ENCODE data around the gene ATP5F1B. TPM values are rescaled to one million over a fixed set of nuclear protein-coding genes. Genes with fewer than 3 reads are reported as not detected.

ATP5F1B gene
- total and polyA plus RNA-seq, 2 of the 8 experiments (the other 6 are each of a cell fraction or from before 2014, with no cell fraction given) = 900 to 1,522 TPM

- peak overlapping the region; percentile 98 to 99 for H3K4me2 ChIP-seq (ENCODE audit: insufficient read depth in 1 of 2, low read depth in 2 of 2, low read length in 2 of 2)
- H4K8ac ChIP-seq (ENCODE audit: extremely low read depth, insufficient read depth, low read length) = no peak overlapping the region
- H2BK20ac ChIP-seq (ENCODE audit: low read length) = peak overlapping the region; percentile 62; the same call in 1 of the 2 replicates
- peak overlapping the region; percentile 0 for H4K5ac ChIP-seq (ENCODE audit: insufficient read length, low read depth, low read length)
- no peak overlapping the region; the same call in 1 of the 2 replicates for H2AK5ac ChIP-seq (ENCODE audit: low read depth, low read length)
- H3K27me3 ChIP-seq (replicated peaks in 1 of 4; ENCODE audit: control insufficient read depth in 3 of 4, extremely low read depth in 1 of 4, insufficient read depth in 3 of 4, low read length in 3 of 4) = no peaks in the 10 kb centered on the region
- peak overlapping the region; percentile 12 for H4K91ac ChIP-seq (replicated peaks; ENCODE audit: insufficient read length, low read length)
- peak overlapping the region; percentile 20 for H3K56ac ChIP-seq (replicated peaks; ENCODE audit: insufficient read length, low read depth, low read length)
- H2BK5ac ChIP-seq (ENCODE audit: low read depth, low read length) = peak overlapping the region; percentile 7; the same call in 1 of the 2 replicates
- peaks cover 0 to 4% (median 3%) of the 10 kb centered on the region in 4 experiments; a peak in 4 of 8 replicates for H3K36me3 ChIP-seq (ENCODE audit: control insufficient read depth in 2 of 4, insufficient read depth in 4 of 4, low read length in 3 of 4)
- H3K4me3 ChIP-seq (ENCODE audit: extremely low read depth in 1 of 4, insufficient read depth in 2 of 4, low read depth in 3 of 4, low read length in 4 of 4) = peak overlapping the region in 3 of 4 experiments; percentile 6 to 89 (median 12); a peak in 4 of 8 replicates
- peaks cover 2 to 4% of the 10 kb centered on the region in 2 experiments for H4K20me1 ChIP-seq (replicated peaks in 1 of 2; ENCODE audit: control insufficient read depth in 1 of 2, insufficient read depth in 2 of 2, low read length in 2 of 2)
- H2BK120ac ChIP-seq (replicated peaks; ENCODE audit: low read depth, low read length) = no peak overlapping the region
- no peak overlapping the region for H3K4ac ChIP-seq (replicated peaks; ENCODE audit: insufficient read length, low read depth, low read length)
- no peak overlapping the region for H3K14ac ChIP-seq (ENCODE audit: insufficient read length)
- ChIA-PET POLR2A (ENCODE audit: partially characterized antibody) (interaction anchor here (1.0 to 5.8 kb wide), 9 partner anchors 9 to 474 kb away, joined by 3 to 60 read pairs (median 5); partner anchors contain the start of genes ATP5F1B, NACA and PTGES3), CTCF (ENCODE audit: partially characterized antibody) (interaction anchor here (0.5 to 7.4 kb wide), 8 partner anchors 9 to 995 kb away, joined by 3 to 107 read pairs (median 4); partner anchors contain the start of gene ATP5F1B)
- no peak overlapping the region for H3K27ac ChIP-seq (ENCODE audit: low read depth, low read length)
- peak in 1 of 2 experiments; percentile 48 for DNase-seq (ENCODE audit: low read depth in 1 of 2, low spot score in 2 of 2)
- peaks cover 14 to 46% (median 33%) of the 10 kb centered on the region in 4 experiments for H3K4me1 ChIP-seq (replicated peaks in 1 of 4; ENCODE audit: control insufficient read depth in 3 of 4, insufficient read depth in 4 of 4, low read length in 3 of 4)
- no peak overlapping the region for H2AFZ ChIP-seq (ENCODE audit: low read length)
- peak overlapping the region; percentile 78 for H2BK12ac ChIP-seq (ENCODE audit: low read depth, low read length)
- no peaks in the 10 kb centered on the region for H3K9me3 ChIP-seq (ENCODE audit: insufficient read depth in 2 of 2, low read depth in 1 of 2, low read length in 1 of 2)
- peaks cover 23% of the 10 kb centered on the region for H3K23me2 ChIP-seq (ENCODE audit: low read depth, low read length)
- H2BK15ac ChIP-seq (ENCODE audit: low read length) = peak overlapping the region; percentile 2; the same call in 1 of the 2 replicates
- H3K23ac ChIP-seq (ENCODE audit: insufficient read length) = no peak overlapping the region
- H3K18ac ChIP-seq (ENCODE audit: extremely low read depth, low read length) = 0 out of 2 replicates have a peak overlapping the region, but pooled peaks have one; percentile 33
- FAIRE-seq = no peak
- no peaks in the 10 kb centered on the region for H3K79me1 ChIP-seq (ENCODE audit: low read depth, low read length)
- peak overlapping the region in 1 of 4 experiments; percentile 8; a peak in 2 of 7 replicates for H3K9ac ChIP-seq (replicated peaks in 1 of 4; ENCODE audit: extremely low read depth in 1 of 4, low read depth in 3 of 4, low read length in 3 of 4)
- H3K79me2 ChIP-seq (ENCODE audit: control insufficient read depth in 1 of 2, insufficient read depth in 2 of 2, low read length in 2 of 2) = peaks cover 8 to 32% of the 10 kb centered on the region in 2 experiments
- 65% methylated on average over 2 of the region's 4 CpGs; no CpG with 5 or more reads in 1 of the 2 experiments for WGBS, 2 experiments (ENCODE audit: extremely low coverage in 1 of 2, insufficient coverage in 1 of 2, insufficient read length in 1 of 2, insufficient replicate concordance in 2 of 2, low coverage in 1 of 2, low lambda C conversion rate in 2 of 2, missing lambda C conversion rate in 1 of 2)
- TF ChIP-seq SUZ12 (IDR thresholded peaks at IDR 0.05; ENCODE audit: low read length) (no peak), POU5F1 (IDR thresholded peaks at IDR 0.05; ENCODE audit: low read depth, low read length) (no peak), PHF8 (conservative IDR thresholded peaks at IDR 0.05; ENCODE audit: low read depth, low read length) (no peak), RAD21 (IDR thresholded peaks at IDR 0.05 in 1 of 2, conservative IDR thresholded peaks at IDR 0.05 in 1 of 2; ENCODE audit: low read depth in 2 of 2, low read length in 2 of 2) (no peak)
Measured at GRCh38 chr12:56632701-56633467, 12.9 kb downstream of the ATP5F1B start.
